Measurements from ENCODE around the gene MPRIP. TPM values are rescaled to one million over a fixed set of nuclear protein-coding genes. Genes with fewer than 3 reads are reported as not detected.

Gene MPRIP
- total and polyA plus RNA-seq, 2 experiments from 2014 or later = 91.7 to 202 TPM

- WGBS (ENCODE audit: low lambda C conversion rate, missing lambda C conversion rate) = 96% methylated on average over 16 of the region's 16 CpGs
- Histone ChIP-seq H3K27me3 (no peaks in the 10 kb centered on the region), H3K79me2 (no peaks in the 10 kb centered on the region), H3K4me1 (ENCODE audit: insufficient read depth) (no peaks in the 10 kb centered on the region), H3K4me3 (no peak overlapping the region), H3K9me3 (ENCODE audit: low read depth) (no peaks in the 10 kb centered on the region), H2AFZ (no peak overlapping the region), H3K27ac (no peak overlapping the region), H3K4me2 (no peak overlapping the region), H3K9me2 (replicated peaks; ENCODE audit: insufficient read depth) (no peaks in the 10 kb centered on the region), H4K20me1 (ENCODE audit: insufficient read depth, poor library complexity, severe bottlenecking) (peaks cover 3% of the 10 kb centered on the region), H3K36me3 (replicated peaks; ENCODE audit: insufficient read depth, low read depth) (no peaks in the 10 kb centered on the region)
- TF ChIP-seq EZH2phosphoT487 (IDR thresholded peaks at IDR 0.05; ENCODE audit: low read depth, severe bottlenecking, unreplicated experiment) (no peak), CTCF (IDR thresholded peaks at IDR 0.05; ENCODE audit: poor library complexity) (no peak), EZH2 (IDR thresholded peaks at IDR 0.05; ENCODE audit: borderline replicate concordance) (no peak)
- DNase-seq (ENCODE audit: low spot score) = no peak
Observed at GRCh38 chr17:17216776-17217175, 174.5 kb downstream of the MPRIP start.

GRCh38 chr17:17217995-17218394 is 175.7 kb downstream of the MPRIP start:
- peaks cover 5% of the 10 kb centered on the region for H4K20me1 ChIP-seq (ENCODE audit: insufficient read depth, poor library complexity, severe bottlenecking)
- no peak overlapping the region for H2AFZ ChIP-seq
- no peaks in the 10 kb centered on the region for H3K79me2 ChIP-seq
- H3K9me2 ChIP-seq (replicated peaks; ENCODE audit: insufficient read depth) = no peaks in the 10 kb centered on the region
- no peak overlapping the region for H3K4me2 ChIP-seq
- H3K4me1 ChIP-seq (ENCODE audit: insufficient read depth) = no peaks in the 10 kb centered on the region
- no peaks in the 10 kb centered on the region for H3K9me3 ChIP-seq (ENCODE audit: low read depth)
- no peaks in the 10 kb centered on the region for H3K27me3 ChIP-seq
- H3K4me3 ChIP-seq = no peak overlapping the region
- no peak for DNase-seq (ENCODE audit: low spot score)
- TF ChIP-seq CTCF (IDR thresholded peaks at IDR 0.05; ENCODE audit: poor library complexity) = no peak
- TF ChIP-seq EZH2 (IDR thresholded peaks at IDR 0.05; ENCODE audit: borderline replicate concordance) = no peak
- no peak for TF ChIP-seq EZH2phosphoT487 (IDR thresholded peaks at IDR 0.05; ENCODE audit: low read depth, severe bottlenecking, unreplicated experiment)
- 89% methylated on average over 3 of the region's 3 CpGs for WGBS (ENCODE audit: low lambda C conversion rate, missing lambda C conversion rate)
- H3K27ac ChIP-seq = no peak overlapping the region
- H3K36me3 ChIP-seq (replicated peaks; ENCODE audit: insufficient read depth, low read depth) = no peaks in the 10 kb centered on the region

GRCh38 chr17:17220529-17220928 is 178.3 kb downstream of the MPRIP start:
- Histone ChIP-seq H3K79me2 (no peaks in the 10 kb centered on the region), H3K9me2 (replicated peaks; ENCODE audit: insufficient read depth) (no peaks in the 10 kb centered on the region), H3K27me3 (no peaks in the 10 kb centered on the region), H3K4me3 (no peak overlapping the region), H4K20me1 (ENCODE audit: insufficient read depth, poor library complexity, severe bottlenecking) (peaks cover 13% of the 10 kb centered on the region), H3K4me1 (ENCODE audit: insufficient read depth) (no peaks in the 10 kb centered on the region), H3K9me3 (ENCODE audit: low read depth) (no peaks in the 10 kb centered on the region), H3K27ac (no peak overlapping the region), H2AFZ (no peak overlapping the region), H3K36me3 (replicated peaks; ENCODE audit: insufficient read depth, low read depth) (no peaks in the 10 kb centered on the region), H3K4me2 (no peak overlapping the region)
- DNase-seq (ENCODE audit: low spot score) = no peak
- WGBS (ENCODE audit: low lambda C conversion rate, missing lambda C conversion rate) = 98% methylated on average over 8 of the region's 8 CpGs
- TF ChIP-seq CTCF (IDR thresholded peaks at IDR 0.05; ENCODE audit: poor library complexity) (no peak), EZH2phosphoT487 (IDR thresholded peaks at IDR 0.05; ENCODE audit: low read depth, severe bottlenecking, unreplicated experiment) (no peak), EZH2 (IDR thresholded peaks at IDR 0.05; ENCODE audit: borderline replicate concordance) (no peak)

GRCh38 chr17:17221329-17221728 is 179.1 kb downstream of the MPRIP start:
- Histone ChIP-seq H3K27me3 (no peaks in the 10 kb centered on the region), H3K4me1 (ENCODE audit: insufficient read depth) (no peaks in the 10 kb centered on the region), H4K20me1 (ENCODE audit: insufficient read depth, poor library complexity, severe bottlenecking) (peaks cover 13% of the 10 kb centered on the region), H3K4me2 (no peak overlapping the region), H3K79me2 (no peaks in the 10 kb centered on the region), H2AFZ (no peak overlapping the region), H3K36me3 (replicated peaks; ENCODE audit: insufficient read depth, low read depth) (no peaks in the 10 kb centered on the region), H3K9me3 (ENCODE audit: low read depth) (no peaks in the 10 kb centered on the region), H3K9me2 (replicated peaks; ENCODE audit: insufficient read depth) (no peaks in the 10 kb centered on the region), H3K4me3 (no peak overlapping the region), H3K27ac (no peak overlapping the region)
- WGBS (ENCODE audit: low lambda C conversion rate, missing lambda C conversion rate) = 99% methylated on average over 22 of the region's 22 CpGs
- TF ChIP-seq CTCF (IDR thresholded peaks at IDR 0.05; ENCODE audit: poor library complexity) (no peak), EZH2 (IDR thresholded peaks at IDR 0.05; ENCODE audit: borderline replicate concordance) (no peak), EZH2phosphoT487 (IDR thresholded peaks at IDR 0.05; ENCODE audit: low read depth, severe bottlenecking, unreplicated experiment) (no peak)
- DNase-seq (ENCODE audit: low spot score) = no peak
